ENCODE results near the gene CHAT. TPM values are rescaled to one million over a fixed set of nuclear protein-coding genes. Genes with fewer than 3 reads are reported as not detected.
A peak's percentile ranks its signal among the peaks of the same experiment; 100 is the strongest.

CHAT gene
- polyA plus RNA-seq, 2 of the 4 experiments (the other 2 are of a cell fraction), result not detected

GRCh38 chr10:49614242-49615198 is 683 bp downstream of the CHAT start:
- TF ChIP-seq CHD2 (IDR thresholded peaks at IDR 0.05; ENCODE audit: low read length, partially characterized antibody) (no peak), TFCP2L1 (CRISPR knock-in tag; IDR thresholded peaks at IDR 0.05) (no peak), E2F6 (IDR thresholded peaks at IDR 0.05; ENCODE audit: borderline replicate concordance, low read depth) (no peak), EP300 (IDR thresholded peaks at IDR 0.05) (no peak), ZNF302 (CRISPR knock-in tag; IDR thresholded peaks at IDR 0.05) (no peak), MAFK (IDR thresholded peaks at IDR 0.05; ENCODE audit: partially characterized antibody) (no peak), ZFP36 (IDR thresholded peaks at IDR 0.05; ENCODE audit: borderline replicate concordance, partially characterized antibody) (no peak), KDM1A (IDR thresholded peaks at IDR 0.05; ENCODE audit: low read depth) (no peak), USF2 (IDR thresholded peaks at IDR 0.05) (no peak)
- no peak for FAIRE-seq

DNA sequence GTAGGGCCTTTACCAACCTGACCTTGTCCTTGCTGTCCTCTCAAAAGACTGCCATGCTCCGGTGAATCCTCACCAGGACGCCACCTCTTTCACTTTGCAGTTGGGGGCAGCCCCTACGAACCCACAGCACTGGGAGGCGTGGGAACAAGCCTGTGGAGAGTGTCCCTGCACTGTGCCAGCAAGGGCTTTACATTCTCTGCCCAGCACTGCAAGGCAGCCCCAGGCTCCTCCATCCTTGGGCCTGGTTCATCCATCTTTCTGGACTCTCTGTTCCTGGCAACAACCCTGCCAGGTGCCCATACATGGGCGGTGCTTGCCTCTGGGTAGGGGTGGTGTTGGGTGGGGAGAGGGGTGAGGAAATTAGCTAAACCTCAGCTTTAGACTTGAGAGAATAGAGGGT is 1.4 kb downstream of the CHAT start:
- ChIA-PET POLR2A (no interaction called here), CTCF (no interaction called here)
- H3K27ac ChIP-seq, result no peak overlapping the region
- no peaks in the 10 kb centered on the region for H3K9me3 ChIP-seq
- H3K4me3 ChIP-seq, result no peak overlapping the region
- ATAC-seq (no peak), DNase-seq (ENCODE audit: low read depth in 1 of 2, low spot score in 1 of 2) (no peak), FAIRE-seq (no peak)
- TF ChIP-seq TFCP2L1 (CRISPR knock-in tag; IDR thresholded peaks at IDR 0.05) (no peak), TP53 (CRISPR knock-in tag; IDR thresholded peaks at IDR 0.05) (no peak), HOXB5 (CRISPR knock-in tag; IDR thresholded peaks at IDR 0.05) (no peak), HOXA7 (CRISPR knock-in tag; IDR thresholded peaks at IDR 0.05) (no peak), BCL3 (IDR thresholded peaks at IDR 0.05) (no peak), PHF8 (IDR thresholded peaks at IDR 0.05; ENCODE audit: borderline replicate concordance, low read depth) (no peak), JUN (IDR thresholded peaks at IDR 0.05) (no peak), RARB (CRISPR knock-in tag; IDR thresholded peaks at IDR 0.05) (no peak), ZNF302 (CRISPR knock-in tag; IDR thresholded peaks at IDR 0.05) (no peak), ESRRA (IDR thresholded peaks at IDR 0.05; ENCODE audit: borderline replicate concordance, low read length) (no peak), POLR2AphosphoS2 (conservative IDR thresholded peaks at IDR 0.05; ENCODE audit: low read length) (no peak), FOXS1 (CRISPR knock-in tag; IDR thresholded peaks at IDR 0.05) (no peak), EHMT2 (IDR thresholded peaks at IDR 0.05; ENCODE audit: low read depth) (no peak), HOXB13 (CRISPR knock-in tag; IDR thresholded peaks at IDR 0.05; ENCODE audit: low read depth) (no peak), E2F6 (IDR thresholded peaks at IDR 0.05; ENCODE audit: borderline replicate concordance, low read depth) (no peak), HEYL (CRISPR knock-in tag; IDR thresholded peaks at IDR 0.05) (no peak), RNF2 (IDR thresholded peaks at IDR 0.05; ENCODE audit: borderline replicate concordance, low read depth) (no peak)
- TF ChIP-seq, protein P1, sequence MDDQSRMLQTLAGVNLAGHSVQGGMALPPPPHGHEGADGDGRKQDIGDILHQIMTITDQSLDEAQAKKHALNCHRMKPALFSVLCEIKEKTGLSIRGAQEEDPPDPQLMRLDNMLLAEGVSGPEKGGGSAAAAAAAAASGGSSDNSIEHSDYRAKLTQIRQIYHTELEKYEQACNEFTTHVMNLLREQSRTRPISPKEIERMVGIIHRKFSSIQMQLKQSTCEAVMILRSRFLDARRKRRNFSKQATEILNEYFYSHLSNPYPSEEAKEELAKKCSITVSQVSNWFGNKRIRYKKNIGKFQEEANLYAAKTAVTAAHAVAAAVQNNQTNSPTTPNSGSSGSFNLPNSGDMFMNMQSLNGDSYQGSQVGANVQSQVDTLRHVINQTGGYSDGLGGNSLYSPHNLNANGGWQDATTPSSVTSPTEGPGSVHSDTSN (IDR thresholded peaks at IDR 0.05), result no peak
- H3K4me1 ChIP-seq, result no peaks in the 10 kb centered on the region
- H3K4me2 ChIP-seq, result no peak overlapping the region
- WGBS (ENCODE audit: missing lambda C conversion rate), result 20% methylated on average over 2 of the region's 5 CpGs

More at GRCh38 chr10:49614242-49615198, 683 bp downstream of the CHAT start:
- WGBS (ENCODE audit: missing lambda C conversion rate), result 9% methylated on average over 17 of the region's 49 CpGs
- no peak for DNase-seq (ENCODE audit: low read depth in 1 of 2, low spot score in 1 of 2)
- no peaks in the 10 kb centered on the region for H3K4me1 ChIP-seq
- no peaks in the 10 kb centered on the region for H3K9me3 ChIP-seq
- CTCF ChIA-PET, result no interaction called here
- ATAC-seq, result no peak
- peak overlapping the region; percentile 47; the same call in 2 of the 3 replicates for H3K4me2 ChIP-seq
- POLR2A ChIA-PET, result no interaction called here
- no peak overlapping the region; the same call in 2 of the 3 replicates for H3K4me3 ChIP-seq
- no peak overlapping the region for H3K27ac ChIP-seq

Measured in A549 (cell line).